NT2/D1 (cell line): ENCODE results near the gene BPIFB4.

Source experiments
- SUZ12 ChIP-seq: IDR thresholded peaks from 2 replicates; pipeline ENCODE4 v1.6.1; 2011; ENCODE audit not compliant: insufficient read length, insufficient read depth; ENCODE audit errors: extremely low read depth
- YY1 ChIP-seq: IDR thresholded peaks from 2 replicates; pipeline ENCODE4 v1.6.1; 2011; ENCODE audit not compliant: insufficient read length, insufficient read depth

GRCh38 chr20:33145521-33145920 lies 66.1 kb downstream of the BPIFB4 start:
- TF ChIP-seq YY1 (no peak), SUZ12 (no peak)
